CD4-positive, alpha-beta T cell treated with Interleukin-4 for 1 hour (primary cell): ENCODE data around the gene TBCD.

Source experiments
- DNase-seq, 2 donors: peaks; one replicate each; pipeline ENCODE4 v3.0.0-alpha.2; 2020 to 2022

The TBCD gene

DNA sequence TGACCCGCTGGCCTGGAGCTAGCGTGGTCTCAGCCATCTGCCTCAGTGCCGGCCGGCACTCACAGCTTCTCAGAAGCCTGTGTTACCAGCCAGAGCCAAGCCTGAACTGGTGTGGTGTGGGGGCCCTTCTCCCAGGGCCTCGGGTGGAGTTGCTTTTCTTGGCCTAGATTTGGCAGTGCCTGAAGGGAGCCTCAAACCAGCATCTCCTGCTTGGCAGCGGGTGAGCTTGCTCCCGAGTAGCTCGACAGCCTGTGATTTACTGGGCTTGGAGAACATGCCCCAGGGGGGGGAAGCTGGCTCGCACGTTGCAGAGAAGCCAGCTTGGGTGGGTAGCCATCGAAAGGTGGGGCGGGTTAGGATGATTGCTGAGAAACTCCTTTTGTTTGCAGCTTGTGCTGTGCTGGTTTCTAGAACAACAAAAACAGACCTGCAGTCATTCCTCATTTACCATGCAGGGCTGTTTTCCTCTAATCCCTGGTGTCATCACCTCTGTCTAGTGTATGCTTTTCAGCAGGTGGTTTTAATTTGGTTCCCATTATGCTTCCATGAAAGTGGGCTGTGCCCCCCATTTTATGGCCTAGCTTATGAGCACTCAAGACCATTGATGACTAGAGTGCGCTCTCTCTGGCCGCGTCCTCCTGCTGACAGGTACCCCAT is 42.2 kb downstream of the TBCD start:
- no peak for DNase-seq

GRCh38 chr17:82794781-82795482 is 43.1 kb downstream of the TBCD start:
- no peak for DNase-seq

- no peak for DNase-seq
These were observed 43.8 kb downstream of the TBCD start for GRCh38 chr17:82795615-82796014.

GRCh38 chr17:82797061-82797460 is 45.2 kb downstream of the TBCD start:
- no peak for DNase-seq

GRCh38 chr17:82798752-82799151 is 46.9 kb downstream of the TBCD start:
- no peak for DNase-seq

- DNase-seq, result no peak
These were observed 47.7 kb downstream of the TBCD start for GRCh38 chr17:82799591-82799990.

- no peak for DNase-seq
These were observed 49.0 kb downstream of the TBCD start for GRCh38 chr17:82800885-82801284.

GRCh38 chr17:82801377-82801970 is 49.6 kb downstream of the TBCD start:
- DNase-seq, result no peak

DNA sequence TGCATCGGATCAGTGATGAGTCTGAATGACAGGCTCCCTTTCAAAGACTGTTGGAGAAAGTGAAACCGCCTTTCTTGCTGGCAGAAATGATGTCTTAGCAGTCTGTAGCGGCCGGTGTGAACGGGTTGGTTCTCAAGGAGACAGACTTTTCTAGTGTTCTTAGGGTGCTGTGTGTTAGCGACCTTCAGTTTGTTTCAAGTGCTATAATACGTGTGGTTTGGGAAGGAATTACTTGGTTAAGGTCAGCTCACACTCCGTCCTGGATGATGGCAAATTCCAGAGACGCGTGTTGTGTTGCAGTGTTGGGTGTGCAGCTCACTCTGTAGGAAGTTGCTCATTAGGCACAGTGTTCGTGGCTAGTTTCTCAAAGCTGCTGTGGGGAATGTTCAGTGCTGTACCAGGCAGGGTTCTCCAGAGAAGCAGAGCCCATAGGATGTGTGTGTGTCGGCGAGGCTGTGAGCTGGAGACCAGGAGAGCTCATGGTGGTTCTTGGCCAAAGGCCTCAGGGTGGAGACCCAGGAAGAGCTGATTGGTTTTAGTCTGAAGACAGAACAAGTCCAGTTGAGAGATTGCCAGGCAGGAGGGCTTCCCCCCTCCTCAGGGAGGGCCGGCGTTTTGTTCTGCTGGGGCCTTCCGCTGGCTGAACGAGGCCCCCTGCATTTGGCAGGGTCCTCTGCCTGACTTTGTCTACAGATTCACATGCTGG is 50.4 kb downstream of the TBCD start:
- no peak for DNase-seq

DNA sequence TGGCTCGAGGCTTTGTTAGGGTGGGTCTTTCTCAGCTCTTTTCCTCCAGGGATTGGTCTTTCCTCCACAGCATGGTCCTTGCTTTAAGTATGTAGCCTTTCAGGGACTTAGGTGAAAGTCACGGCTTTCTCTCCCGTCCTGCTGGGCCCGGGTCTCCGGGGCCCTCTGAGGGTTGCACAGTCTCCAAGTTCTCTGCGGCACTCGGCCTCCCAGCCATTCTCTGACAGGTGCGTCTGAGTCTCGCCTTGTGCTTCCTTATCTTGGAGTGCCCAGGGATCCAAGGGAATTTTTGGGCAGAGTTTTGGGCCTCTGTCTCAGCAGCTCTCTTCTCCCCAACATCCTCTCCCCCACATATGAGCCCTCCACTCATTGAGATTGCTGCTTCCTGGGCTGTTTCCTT is 51.3 kb downstream of the TBCD start:
- no peak for DNase-seq

DNA sequence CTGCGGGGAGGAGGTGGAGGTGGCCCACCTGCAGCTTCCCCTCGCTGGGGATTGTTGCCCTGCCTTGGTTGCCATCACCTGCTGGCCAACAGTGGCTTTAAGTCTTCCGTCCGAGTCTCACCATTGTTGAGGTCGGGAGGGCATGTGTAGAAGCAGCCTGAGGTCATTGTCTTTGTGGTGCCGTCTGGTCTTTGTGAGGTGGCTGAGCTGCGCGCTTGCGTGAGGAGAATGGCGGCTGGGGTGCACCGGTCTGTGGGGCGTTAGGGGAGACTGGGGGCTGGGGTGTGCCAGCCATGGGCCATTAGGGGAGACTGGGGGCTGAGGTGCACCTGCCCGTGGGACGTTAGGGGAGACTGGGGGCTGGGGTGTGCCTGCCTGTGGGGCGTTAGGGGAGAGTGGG is 51.7 kb downstream of the TBCD start:
- no peak for DNase-seq

DNA sequence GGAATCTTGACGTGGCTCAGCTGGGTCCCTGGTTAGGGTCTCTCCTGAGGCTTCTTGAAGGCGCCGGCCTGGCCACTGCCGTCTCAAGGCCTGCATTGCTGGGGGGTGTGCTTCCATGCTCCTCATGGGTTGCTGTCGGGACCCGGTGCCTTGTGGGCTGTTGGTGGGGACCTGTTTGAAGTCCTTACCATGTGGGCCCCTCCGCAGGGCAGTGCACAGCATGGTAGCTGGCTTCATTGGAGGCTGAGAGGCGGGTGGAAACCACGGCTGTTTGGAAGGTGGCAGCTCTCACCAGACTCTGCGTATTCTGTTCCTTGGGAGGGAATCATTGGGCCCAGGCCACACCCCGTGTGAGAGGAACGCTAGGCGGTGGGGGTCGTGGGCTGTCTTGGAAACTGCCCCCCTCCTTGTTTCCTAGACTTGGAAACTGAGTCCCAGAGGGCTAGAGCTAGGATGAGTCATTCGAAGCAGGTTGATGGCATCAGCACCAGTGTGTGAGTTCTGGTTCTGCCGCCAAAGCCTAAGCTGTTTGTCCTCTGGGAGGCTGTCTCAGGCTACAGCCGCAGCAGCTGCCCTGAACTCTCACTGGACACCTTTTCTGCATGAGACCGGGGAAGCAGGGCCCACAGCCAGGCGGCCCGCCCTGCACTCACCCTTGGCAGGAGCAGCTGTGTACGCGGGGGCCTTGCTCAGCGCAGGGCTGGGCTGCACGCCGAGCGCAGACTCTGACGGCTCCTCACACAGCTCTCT is 52.8 kb downstream of the TBCD start:
- DNase-seq, result no peak

DNA sequence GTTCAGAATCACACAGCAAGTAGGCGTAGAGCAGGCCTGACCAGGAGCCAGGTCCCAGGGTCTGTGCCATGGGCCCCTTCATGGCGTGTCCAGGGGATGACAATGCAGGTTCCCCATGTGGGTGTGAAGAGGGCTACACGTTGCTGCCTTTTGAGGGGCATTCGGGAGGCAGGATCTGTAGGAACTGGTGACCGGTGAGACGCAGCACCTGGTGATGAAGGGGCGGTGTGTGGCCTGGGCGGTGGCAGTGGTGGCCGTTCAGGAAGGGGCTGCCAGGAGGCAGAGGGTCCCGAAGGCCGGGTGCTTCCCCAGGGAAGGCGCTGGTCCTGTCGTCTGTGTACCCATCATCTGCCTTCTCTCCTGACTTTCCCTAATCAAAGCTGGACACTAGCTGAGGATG is 53.4 kb downstream of the TBCD start:
- DNase-seq, result no peak

- no peak for DNase-seq
These were observed 54.0 kb downstream of the TBCD start for GRCh38 chr17:82805823-82806222.

GRCh38 chr17:82806645-82807044 is 54.8 kb downstream of the TBCD start:
- no peak for DNase-seq

GRCh38 chr17:82807101-82807500 is 55.2 kb downstream of the TBCD start:
- DNase-seq, result no peak

DNA sequence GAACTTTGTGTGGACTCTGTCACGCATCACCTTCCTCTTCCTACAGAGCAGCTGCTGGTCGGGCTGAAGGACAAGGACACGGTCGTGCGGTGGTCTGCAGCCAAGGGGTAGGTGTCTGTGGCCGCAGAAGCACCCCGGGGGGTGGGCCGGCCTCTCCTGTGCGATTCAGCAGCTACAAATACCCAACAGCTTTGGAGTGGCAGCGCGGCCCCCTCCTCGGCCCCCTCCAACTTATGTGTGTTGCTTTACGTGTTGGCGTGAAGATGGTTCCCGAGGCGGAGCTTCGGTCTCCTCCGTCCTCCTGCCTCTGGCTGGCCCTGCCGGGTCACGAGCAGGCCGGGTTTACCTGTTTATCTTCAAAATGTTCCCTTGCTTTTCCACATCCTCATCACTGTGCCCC is 55.7 kb downstream of the TBCD start:
- DNase-seq, result no peak

DNA sequence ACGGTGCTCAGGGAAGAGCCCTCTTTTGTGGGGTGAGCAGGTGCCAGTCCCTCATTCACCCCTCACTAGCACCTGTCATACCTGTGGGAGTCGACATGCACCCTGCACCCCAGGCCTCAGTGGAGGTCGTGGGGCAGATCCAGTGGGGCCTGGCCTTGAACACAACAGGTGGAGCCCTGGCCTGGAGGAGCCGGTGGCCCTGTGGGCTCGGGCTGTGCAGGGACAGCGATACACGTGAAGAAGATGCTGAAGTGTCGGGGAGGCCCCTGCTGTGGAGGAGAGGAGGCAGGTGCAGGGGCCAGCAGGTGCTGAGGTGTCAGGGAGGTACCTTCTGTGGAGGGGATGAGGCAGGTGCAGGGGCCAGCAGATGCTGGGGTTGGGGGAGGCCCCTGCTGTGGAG is 56.1 kb downstream of the TBCD start:
- no peak for DNase-seq

- DNase-seq, result no peak
These were observed 57.3 kb downstream of the TBCD start for GRCh38 chr17:82808921-82809905.

DNA sequence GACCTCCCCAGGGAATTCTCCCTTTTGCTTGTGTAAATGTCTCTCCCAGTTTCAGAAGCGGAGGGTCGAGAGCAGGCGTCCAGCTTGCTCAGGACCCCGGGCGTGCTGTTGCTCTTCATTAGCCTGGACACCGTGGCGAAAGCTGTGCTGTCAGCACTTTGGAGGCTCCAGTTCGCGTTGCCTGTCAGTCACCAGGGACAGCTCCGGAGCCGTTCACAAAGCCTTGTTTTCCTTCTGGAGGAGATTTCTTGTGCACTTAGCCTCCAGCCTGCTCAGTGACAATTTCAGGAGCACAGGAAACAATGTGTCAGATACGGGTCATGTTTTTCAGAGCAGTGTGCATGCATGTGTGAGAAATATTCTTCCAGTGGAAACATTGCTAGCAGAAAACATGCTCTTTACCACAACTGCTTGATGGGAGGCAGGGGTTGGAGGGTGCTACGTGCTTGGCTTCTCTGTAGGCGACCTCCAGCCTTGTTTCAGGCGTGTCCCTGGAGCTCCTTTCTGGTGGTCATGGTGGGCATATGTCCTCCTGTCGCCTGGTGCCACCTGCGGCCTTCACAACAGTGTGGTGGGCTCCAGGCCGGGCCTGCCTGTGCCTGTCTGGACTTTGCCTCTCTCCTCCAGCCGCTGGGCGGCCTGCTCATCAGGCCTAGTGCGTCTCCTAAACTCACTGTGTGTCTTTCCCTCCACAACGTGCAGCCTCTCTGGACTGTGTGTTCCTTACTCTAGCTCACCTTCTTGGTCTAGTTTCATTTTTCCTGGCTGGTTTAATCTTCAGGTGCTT is 59.0 kb downstream of the TBCD start:
- DNase-seq, result no peak

- no peak for DNase-seq
These were observed 60.2 kb downstream of the TBCD start for GRCh38 chr17:82812058-82812457.
